Left ventricle myocardium inferior (tissue), 1 donor: ENCODE measurements around the gene OR8G1. TPM values are rescaled to one million over a fixed set of nuclear protein-coding genes. Genes with fewer than 3 reads are reported as not detected.

Source experiments
- DNase-seq: peaks from one replicate; pipeline ENCODE4 v3.0.0-alpha.2; 2020
- H3K27ac ChIP-seq: fragments of 200-600 bp; replicated peaks from 2 replicates; pipeline ENCODE4 v1.8.0; 2021
- H3K27me3 ChIP-seq: fragments of 200-600 bp; 2 replicates; pipeline ENCODE4 v1.8.0; 2021; ENCODE audit warnings: low read depth
- H3K36me3 ChIP-seq: fragments of 200-600 bp; 2 replicates; pipeline ENCODE4 v1.8.0; 2021
- H3K4me1 ChIP-seq: fragments of 200-600 bp; 2 replicates; pipeline ENCODE4 v1.8.0; 2021
- H3K4me3 ChIP-seq: fragments of 200-600 bp; 2 replicates; pipeline ENCODE4 v1.8.0; 2021; ENCODE audit warnings: mild to moderate bottlenecking, moderate library complexity
- H3K9me3 ChIP-seq: fragments of 200-600 bp; replicated peaks from 2 replicates; pipeline ENCODE4 v1.8.0; 2021
- intact Hi-C: fragments of 100-400 bp; cut with micrococcal nuclease; formaldehyde crosslinking; loops from one replicate; pipeline ENCODE4 v1.11.0; 2022
- total RNA-seq: library from RNA; stranded (reverse); fragmentation: NEBNext Ultra II Directional; extraction: Animal tissue kit (Norgen Biotek cat#: 25700); gene quantifications from one replicate; pipeline ENCODE4 v1.2.1, GENCODE V29; 2021
- TF ChIP-seq, protein P1 (sequence below): fragments of 200-600 bp; IDR thresholded peaks from 2 replicates; pipeline ENCODE4 v1.8.0; 2021; ENCODE audit warnings: antibody characterized with exemption, mild to moderate bottlenecking, borderline replicate concordance
- donor health status: DM: no; HTN: yes; CAD: no; lungs with severe emphysema.

Gene OR8G1
- total RNA-seq, 1 donor from 2014 or later, result not detected

DNA sequence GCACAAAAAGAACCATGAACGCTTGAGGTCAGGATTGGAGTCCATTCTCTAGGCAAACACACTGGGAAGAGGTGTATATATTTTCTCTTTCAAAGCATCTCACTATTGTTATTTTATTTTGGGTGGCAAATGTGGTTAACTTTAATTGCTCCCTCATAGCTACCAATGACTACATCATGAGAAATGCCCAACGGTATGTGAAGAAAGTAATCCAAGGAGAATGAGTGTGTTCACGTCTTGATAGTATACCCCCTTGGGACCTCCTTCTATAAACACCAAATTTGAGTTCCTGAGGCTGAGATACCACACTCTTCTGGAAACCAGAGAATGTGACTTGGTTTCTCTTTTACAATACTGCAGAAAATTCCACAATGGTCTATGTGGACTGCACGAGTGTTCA, 57.0 kb downstream of the OR8G1 start:
- no peaks in the 10 kb centered on the region for H3K4me1 ChIP-seq
- no peaks in the 10 kb centered on the region for H3K9me3 ChIP-seq
- no peak overlapping the region for H3K4me3 ChIP-seq
- TF ChIP-seq, protein P1, sequence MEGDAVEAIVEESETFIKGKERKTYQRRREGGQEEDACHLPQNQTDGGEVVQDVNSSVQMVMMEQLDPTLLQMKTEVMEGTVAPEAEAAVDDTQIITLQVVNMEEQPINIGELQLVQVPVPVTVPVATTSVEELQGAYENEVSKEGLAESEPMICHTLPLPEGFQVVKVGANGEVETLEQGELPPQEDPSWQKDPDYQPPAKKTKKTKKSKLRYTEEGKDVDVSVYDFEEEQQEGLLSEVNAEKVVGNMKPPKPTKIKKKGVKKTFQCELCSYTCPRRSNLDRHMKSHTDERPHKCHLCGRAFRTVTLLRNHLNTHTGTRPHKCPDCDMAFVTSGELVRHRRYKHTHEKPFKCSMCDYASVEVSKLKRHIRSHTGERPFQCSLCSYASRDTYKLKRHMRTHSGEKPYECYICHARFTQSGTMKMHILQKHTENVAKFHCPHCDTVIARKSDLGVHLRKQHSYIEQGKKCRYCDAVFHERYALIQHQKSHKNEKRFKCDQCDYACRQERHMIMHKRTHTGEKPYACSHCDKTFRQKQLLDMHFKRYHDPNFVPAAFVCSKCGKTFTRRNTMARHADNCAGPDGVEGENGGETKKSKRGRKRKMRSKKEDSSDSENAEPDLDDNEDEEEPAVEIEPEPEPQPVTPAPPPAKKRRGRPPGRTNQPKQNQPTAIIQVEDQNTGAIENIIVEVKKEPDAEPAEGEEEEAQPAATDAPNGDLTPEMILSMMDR, result no peak
- no peak for DNase-seq
- no peaks in the 10 kb centered on the region for H3K36me3 ChIP-seq
- intact Hi-C loops, result no loop called here
- no peak overlapping the region for H3K27ac ChIP-seq
- H3K27me3 ChIP-seq, result no peaks in the 10 kb centered on the region

DNA sequence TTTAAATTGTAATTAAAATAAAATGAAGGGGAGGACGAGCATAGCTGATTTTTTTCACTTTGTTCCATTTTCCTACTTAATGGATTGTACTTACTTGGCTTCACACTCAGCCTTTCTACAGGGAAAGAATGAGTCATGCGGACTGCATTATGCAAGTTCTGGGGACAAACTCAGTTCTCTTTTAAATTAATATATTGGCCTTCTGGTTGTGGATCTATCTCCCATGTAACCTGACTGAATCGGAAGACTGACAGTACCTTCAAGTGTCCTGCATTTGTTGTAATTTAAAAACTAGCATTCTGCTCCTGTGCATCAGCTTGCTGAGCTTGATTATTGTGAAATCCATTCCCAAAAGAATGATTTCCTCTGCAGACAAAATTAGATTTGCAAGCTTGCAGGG, 60.7 kb downstream of the OR8G1 start:
- H3K4me1 ChIP-seq, result no peaks in the 10 kb centered on the region
- intact Hi-C loops, result no loop called here
- H3K36me3 ChIP-seq, result no peaks in the 10 kb centered on the region

DNA sequence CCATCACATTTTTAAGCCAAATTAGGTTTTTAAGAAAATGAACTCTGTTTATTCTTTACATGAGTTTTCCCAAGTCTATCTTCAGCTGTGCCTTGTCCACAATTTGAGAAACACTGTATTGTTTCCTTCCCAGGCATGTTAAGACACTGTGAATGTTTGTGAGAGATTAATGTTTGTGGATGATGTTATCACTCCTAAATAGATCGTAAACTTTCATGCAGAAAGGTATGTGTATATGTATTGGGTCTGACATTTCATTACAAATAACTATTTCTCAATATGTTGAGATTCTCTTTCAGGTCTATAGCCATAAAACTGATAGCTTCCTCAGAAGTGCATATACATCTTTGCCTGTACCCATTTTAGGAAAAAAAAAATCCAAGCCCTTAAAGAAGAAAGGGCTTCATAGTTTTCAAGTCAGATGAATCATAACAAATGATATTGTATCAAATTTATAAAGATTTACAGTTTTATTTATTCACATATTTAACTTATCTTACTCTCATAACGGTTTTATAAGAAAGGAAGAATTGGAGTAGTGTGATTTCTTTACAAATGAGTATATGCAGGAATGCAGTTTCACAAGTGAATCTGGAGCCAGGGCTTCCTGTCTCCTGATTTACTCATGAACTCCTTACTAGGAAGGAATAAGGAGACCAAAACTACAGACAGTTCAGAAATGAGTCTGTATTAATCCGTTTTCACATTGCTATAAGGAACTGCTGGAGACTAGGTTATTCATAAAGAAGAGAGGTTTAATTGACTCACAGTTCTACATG, 61.6 kb downstream of the OR8G1 start:
- no peak for DNase-seq
- H3K27me3 ChIP-seq, result no peaks in the 10 kb centered on the region
- H3K4me3 ChIP-seq, result no peak overlapping the region
- intact Hi-C loops, result no loop called here
- TF ChIP-seq, protein P1, result no peak
- no peaks in the 10 kb centered on the region for H3K9me3 ChIP-seq
- H3K36me3 ChIP-seq, result no peaks in the 10 kb centered on the region
- H3K4me1 ChIP-seq, result no peaks in the 10 kb centered on the region
- H3K27ac ChIP-seq, result no peak overlapping the region

More for the DNA sequence above, 60.7 kb downstream of the OR8G1 start:
- Histone ChIP-seq H3K27me3 (no peaks in the 10 kb centered on the region), H3K9me3 (no peaks in the 10 kb centered on the region), H3K27ac (no peak overlapping the region), H3K4me3 (no peak overlapping the region)
- TF ChIP-seq, protein P1, result no peak
- DNase-seq, result no peak

Other genes with a start within 250 kb of the OR8G1 start
- not detected for gene OR10G6, start 245.9 kb upstream of the OR8G1 start, total RNA-seq
- gene OR10G4, start 228.1 kb upstream of the OR8G1 start, total RNA-seq, result not detected
- not detected for gene OR10G9, start 218.1 kb upstream of the OR8G1 start, total RNA-seq
- gene OR10G8, start 214.3 kb upstream of the OR8G1 start, total RNA-seq, result not detected
- not detected for gene OR10G7, start 199.8 kb upstream of the OR8G1 start, total RNA-seq
- gene VWA5A, start 125.6 kb upstream of the OR8G1 start, total RNA-seq, result 4.6 TPM
- gene OR10D3, start 57.8 kb upstream of the OR8G1 start, total RNA-seq, result not detected
- gene OR8G5, start 15.3 kb downstream of the OR8G1 start, total RNA-seq, result not detected
- gene OR8D1, start 72.9 kb downstream of the OR8G1 start, total RNA-seq, result not detected
- gene OR8D2, start 79.1 kb downstream of the OR8G1 start, total RNA-seq, result not detected
- not detected for gene OR8B2, start 143.4 kb downstream of the OR8G1 start, total RNA-seq
- gene OR8B3, start 157.9 kb downstream of the OR8G1 start, total RNA-seq, result not detected
- not detected for gene OR8B4, start 183.8 kb downstream of the OR8G1 start, total RNA-seq
- gene OR8B8, start 204.6 kb downstream of the OR8G1 start, total RNA-seq, result not detected